Measurements from ENCODE around the gene DGKB.

DGKB gene

GRCh38 chr7:14676896-14677295, 225.7 kb downstream of the DGKB start:
- DNase-seq = no peak

- DNase-seq = no peak
These were observed 229.3 kb downstream of the DGKB start for GRCh38 chr7:14673202-14673601.

GRCh38 chr7:14666913-14667312, 235.6 kb downstream of the DGKB start:
- no peak for DNase-seq

DNA sequence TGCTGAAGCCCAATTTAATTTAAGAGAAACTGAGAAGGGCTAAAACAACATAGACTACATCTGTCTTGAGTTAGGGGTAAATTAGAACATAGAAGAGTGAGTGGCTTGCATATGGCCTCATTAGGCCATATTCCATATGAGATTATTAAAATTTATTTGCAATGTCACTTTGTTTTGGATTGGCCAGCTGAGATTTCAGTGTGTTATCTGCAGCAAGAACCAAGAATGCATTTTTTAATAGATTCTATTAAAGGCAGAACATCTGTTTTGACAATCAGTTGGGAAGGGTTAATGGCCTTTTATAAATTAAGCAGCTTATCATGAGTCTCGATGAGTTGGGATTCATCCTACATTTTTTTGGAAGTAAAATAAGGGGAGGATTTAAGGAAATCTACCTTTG, 236.2 kb downstream of the DGKB start:
- DNase-seq = no peak

- DNase-seq = no peak
These were observed 262.8 kb downstream of the DGKB start for GRCh38 chr7:14639801-14640200.

- DNase-seq = no peak
These were observed 263.2 kb downstream of the DGKB start for GRCh38 chr7:14639329-14639728.

GRCh38 chr7:14637968-14638367, 264.6 kb downstream of the DGKB start:
- no peak for DNase-seq

DNA sequence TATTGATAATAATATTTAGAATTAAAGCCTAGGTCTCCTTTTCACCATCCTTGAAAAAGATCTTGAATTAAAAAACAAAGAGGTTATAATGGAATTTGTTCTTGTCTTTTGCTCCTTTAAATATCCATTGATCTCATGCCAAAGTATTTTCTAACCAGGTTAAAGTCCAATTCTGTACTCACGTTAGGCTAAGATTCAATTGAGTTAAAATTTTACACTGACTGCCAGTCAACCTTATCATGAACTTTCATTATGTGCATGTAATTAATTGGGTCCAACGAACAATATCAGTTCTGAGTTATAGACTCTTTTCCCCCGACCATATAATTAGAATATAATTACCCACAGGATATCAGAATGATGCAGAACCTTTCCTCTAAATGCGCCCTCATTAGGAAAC, 266.6 kb downstream of the DGKB start:
- DNase-seq = no peak

DNA sequence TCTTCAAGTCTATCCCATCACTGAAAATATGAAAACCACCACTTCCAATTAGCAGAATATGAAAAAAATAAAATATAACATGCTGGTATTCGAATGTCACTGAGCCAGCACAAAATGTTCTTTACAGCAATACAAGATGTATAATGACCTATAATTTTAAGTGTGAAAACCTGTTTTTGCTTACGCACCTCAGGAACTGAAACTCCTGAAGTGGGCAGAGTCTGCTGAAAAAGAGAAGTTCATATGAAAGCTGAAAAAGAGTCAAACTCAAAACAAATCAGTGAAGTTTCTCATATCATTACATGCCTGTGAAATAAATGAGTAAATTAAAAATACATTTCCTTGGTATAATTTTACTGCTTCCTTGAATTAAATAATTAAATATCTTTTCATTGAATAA, 272.5 kb downstream of the DGKB start:
- no peak for DNase-seq

GRCh38 chr7:14628516-14628915, 274.0 kb downstream of the DGKB start:
- no peak for DNase-seq

- no peak for DNase-seq
These were observed 276.5 kb downstream of the DGKB start for GRCh38 chr7:14626076-14626475.

DNA sequence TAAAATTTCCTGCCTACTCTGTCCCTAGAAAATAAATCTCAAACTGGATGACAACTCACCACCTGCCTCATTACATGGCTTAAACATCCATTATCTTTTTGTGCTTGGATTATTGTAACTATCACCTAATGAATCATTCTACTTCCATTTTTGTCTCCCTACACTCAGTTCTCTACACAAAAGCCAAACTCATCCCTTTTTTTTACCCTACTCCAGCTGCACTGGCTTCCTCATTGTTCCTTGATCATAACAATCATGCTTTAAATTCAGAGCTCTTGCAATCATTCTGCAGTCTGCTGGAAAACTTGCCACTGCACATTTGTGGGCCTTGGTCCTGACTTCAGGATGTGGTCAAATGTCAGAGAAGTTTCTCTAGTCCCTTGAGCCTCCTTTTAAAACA, 280.0 kb downstream of the DGKB start:
- DNase-seq = no peak

- peak; percentile 7 for DNase-seq
These were observed 296.4 kb downstream of the DGKB start for GRCh38 chr7:14606101-14606500.

- peak; percentile 9 for DNase-seq
These were observed 297.9 kb downstream of the DGKB start for GRCh38 chr7:14604606-14605005.

DNA sequence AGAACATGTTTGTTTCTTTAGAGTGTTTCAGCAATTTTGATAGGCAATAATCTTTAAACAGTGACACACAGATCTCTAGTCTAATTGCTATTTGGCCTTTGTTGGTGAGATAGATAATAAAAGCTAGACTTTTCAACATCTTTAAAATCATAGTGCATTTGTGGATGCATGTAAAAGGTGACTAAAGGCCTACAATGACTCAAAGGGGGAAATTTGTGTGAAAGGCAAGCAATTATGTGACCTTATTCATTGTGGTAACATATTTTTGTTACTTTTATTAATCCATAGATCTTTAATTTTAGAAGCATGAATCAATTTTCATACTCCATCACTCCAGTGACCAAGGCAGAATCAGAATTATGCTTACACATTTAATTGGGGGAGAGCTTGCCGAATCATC, 299.7 kb downstream of the DGKB start:
- DNase-seq = no peak

- no peak for DNase-seq
These were observed 301.7 kb downstream of the DGKB start for GRCh38 chr7:14600766-14601367.

DNA sequence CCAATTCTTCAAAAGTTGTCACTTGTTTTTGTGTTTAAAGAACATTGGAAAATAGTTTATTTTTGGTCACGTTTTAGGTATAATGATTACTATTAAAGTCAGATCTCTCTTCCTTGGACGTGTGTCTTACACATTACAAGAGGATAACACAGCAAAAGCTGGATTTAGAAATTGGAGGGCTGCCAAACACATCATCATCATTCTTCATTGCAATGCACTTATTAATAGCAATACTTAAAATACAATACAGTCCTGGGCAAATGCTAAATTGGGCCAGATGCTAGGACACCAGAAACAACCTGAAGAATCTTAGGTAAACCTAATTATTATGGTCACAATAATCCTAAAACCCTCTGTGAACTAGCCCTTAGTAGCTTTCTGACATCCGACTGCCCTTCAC, 303.6 kb downstream of the DGKB start:
- peak; percentile 64 for DNase-seq

DNA sequence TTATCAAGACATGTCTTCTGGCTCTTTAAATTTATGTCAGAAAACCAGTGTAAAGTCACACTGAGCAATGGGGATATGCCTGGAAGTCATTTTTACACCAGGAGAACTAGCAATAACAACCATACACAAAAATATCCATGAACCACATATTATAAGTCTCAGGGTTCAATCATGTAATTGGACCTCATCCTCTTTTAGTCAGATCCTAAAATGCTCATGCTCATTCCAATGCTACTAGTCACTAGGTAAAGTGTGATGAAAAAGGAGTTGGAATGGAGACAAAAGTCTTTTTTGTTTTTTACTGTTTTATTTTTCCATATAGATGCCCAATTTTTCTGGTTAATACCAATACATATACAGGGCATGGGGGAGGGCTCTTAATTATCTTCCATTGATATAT, 306.1 kb downstream of the DGKB start:
- peak; percentile 69 for DNase-seq

DNA sequence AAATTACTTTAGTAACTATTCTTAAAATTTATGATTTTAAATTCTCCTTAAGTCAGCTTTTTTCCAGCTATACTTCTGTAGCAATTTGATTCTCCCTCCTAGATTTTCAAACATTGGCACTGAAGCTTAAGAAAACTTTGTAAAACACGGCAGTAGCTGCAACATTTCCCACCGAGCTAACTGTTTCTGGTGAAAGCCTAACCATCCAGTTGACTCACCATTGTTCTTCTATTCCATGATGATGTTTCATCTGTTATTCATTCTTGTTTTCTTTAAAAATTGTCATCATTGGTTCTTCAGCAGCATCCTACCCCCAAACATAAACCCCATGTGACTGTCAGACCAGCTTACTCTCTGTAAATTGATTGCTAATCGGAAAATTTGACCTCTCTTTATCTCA, 312.3 kb downstream of the DGKB start:
- DNase-seq = no peak

- DNase-seq = no peak
These were observed 317.3 kb downstream of the DGKB start for GRCh38 chr7:14585232-14585631.

- DNase-seq = no peak
These were observed 319.0 kb downstream of the DGKB start for GRCh38 chr7:14583518-14583917.

GRCh38 chr7:14582010-14582409, 320.5 kb downstream of the DGKB start:
- DNase-seq = no peak

DNA sequence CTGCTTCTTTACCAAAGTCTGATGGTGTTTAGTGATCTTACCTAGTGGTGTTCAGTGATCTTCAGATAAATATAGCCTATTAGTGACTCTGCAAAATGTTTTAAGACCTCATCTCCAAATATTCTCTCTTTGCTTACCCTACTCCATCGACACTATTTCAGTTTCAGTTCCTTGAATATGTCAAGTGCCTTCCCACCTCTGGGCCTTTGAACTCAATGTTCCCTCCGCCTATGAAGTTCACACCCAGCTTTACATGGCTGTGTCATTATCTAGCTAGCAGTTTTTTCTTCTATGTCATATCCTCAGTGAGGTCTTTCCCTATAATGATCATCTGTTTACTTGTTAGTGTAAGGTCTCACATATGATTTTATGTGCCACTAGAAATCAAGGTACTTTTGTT, 322.6 kb downstream of the DGKB start:
- DNase-seq = no peak

GRCh38 chr7:14576578-14576977, 326.0 kb downstream of the DGKB start:
- DNase-seq = no peak

GRCh38 chr7:14570750-14571607, 331.6 kb downstream of the DGKB start:
- DNase-seq = no peak

Data from fibroblast of skin of right quadriceps (primary cell).